Renal cortical epithelial cell (primary cell): ENCODE measurements around the gene CTNNA3. TPM values are rescaled to one million over a fixed set of nuclear protein-coding genes. Genes with fewer than 3 reads are reported as not detected.

Experiments
- DNase-seq: peaks from one replicate; pipeline ENCODE4 v3.0.0-alpha.2; 2011; ENCODE audit warnings: low read depth
- total RNA-seq: library from RNA; depleted of rRNA; stranded (reverse); fragments of >200 nt; gene quantifications from 2 replicates; pipeline ENCODE4 v1.2.3, GENCODE V29; 2014

CTNNA3 gene
- total RNA-seq, 1 donor from 2014 or later: under 0.01 TPM

DNA sequence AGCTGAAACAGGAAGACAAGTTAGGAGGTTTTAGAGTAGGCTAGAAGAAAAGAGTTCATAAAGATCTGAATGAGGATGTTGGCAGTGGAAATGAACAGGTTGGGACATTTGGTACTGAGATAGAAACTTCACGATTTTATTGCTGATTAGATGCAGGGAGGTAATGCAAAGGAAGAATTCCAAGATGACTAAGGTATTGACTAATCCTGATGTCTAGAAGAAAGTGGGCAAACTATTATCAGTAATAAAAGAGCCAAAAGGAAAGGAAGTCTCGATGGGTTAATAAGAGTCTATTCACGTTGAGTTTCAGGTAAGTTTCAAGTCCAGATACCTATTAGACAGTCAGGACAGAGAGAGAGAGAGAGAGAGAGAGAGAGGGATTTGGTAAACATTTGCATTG lies 1401.5 kb downstream of the CTNNA3 start:
- DNase-seq: no peak

DNA sequence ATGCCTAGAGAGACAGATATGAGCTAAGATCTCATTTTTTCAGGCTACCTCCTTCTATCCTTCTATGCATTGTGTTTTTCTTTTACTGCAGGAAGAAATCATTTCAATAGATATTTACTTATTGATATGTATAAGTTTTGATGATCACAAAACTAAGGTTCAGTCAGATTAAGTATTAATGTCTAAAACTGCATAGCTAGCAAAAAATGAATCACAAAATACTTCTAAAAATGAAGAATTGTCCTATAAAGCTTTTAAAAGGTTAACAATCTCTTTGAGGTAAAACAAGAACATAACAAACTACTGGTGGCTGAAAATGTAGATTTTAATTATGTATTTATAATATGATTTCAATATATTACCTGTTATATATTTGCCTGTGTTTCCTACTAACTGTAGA lies 1403.1 kb downstream of the CTNNA3 start:
- no peak for DNase-seq

DNA sequence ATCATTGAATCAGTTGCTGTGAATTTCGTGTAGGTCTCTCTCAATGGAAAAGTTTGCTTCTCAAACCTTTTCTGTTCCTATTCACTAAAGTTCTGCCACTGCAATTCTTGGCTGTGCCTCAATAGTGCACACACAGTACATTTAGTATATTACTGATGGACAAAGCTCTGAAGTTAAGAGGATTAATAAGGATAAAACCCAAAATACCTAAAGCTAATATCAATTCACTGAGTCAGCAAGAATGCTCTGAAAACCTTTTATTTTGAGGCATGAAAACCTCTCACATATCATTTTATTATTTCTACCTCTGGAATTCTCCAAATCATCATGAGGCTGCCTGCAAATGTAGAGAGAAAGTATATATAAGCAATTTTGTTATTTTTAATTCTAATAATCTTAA lies 1403.5 kb downstream of the CTNNA3 start:
- DNase-seq: no peak

DNA sequence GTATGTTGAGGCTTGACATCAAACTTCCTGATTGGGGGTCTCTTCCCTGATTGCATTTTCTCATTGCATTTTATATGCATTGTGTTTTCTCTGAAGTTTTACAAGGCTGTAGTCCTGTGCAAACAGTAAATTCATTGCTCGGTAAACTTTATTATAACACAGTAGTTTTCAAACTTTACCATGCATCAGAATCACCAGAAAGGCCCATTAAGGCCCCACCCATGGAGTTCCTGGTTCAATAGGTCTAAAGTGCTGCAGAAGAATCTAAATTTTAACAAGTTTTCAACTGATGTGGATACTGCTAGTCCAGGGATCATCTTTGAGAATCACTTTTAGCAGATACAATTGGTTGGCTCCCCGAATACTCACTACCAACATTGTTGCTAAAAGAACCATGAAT lies 1404.9 kb downstream of the CTNNA3 start:
- DNase-seq: no peak

DNA sequence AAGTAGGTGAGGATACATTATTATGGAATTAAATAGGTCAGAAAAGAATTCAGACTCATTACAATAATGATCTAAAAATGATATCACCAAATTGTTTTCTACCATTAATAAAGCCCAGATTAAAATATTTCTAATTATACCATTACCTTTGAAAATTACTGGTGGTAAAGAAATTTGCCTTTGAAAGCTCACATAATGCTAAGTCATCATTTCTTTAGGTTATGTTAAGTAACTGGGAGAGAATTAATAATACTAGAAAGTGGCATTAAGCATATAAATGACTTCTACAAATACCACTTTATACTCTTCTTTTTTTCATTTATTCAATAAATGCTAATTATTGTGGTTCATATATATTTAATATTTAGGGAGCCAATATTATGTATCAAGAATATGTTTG lies 1411.4 kb downstream of the CTNNA3 start:
- no peak for DNase-seq

DNA sequence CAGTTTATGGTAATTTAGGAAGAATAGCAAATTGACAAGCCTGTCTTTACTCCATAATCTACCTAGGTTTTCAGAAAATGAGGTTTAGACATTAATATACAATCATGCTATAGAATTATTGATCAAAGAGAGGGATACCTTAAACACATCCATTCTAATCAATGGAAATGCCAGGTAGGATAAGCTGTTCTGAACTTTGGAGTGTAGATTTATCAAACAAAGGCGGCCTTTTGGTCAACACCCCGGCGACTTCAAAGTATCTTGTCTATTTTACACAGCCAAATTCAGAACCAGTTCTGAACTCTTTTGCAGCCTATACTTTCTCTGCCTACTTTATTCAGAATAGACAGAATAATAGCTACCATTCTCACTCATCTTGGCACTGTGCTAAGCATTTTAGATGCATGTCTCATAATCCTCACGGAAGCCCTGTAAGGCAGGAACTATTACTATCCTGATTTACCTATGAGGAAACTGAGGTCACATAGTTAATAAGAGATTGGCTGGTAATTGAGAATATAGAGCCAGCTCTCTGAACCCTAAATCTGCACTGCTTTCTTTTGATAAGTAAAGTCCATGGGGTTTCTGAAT lies 1412.0 kb downstream of the CTNNA3 start:
- no peak for DNase-seq

DNA sequence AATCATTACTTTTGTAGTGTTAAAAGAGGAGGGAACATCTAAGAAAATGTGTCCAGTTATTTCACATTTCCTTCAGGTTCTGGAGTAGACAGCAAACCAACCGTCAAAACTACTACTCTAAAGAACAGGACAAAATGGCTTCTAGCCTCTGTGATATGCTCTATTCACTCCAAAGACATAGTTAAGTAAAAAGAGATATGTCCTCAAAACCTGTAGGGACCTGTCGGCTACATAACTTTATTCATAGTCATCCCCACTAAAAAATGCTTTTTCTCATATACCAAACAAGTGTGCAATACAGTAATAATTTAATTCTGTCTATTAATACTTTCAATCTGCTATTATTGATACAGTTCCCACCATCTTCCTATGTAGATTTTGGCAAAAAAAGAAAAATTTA lies 1412.9 kb downstream of the CTNNA3 start:
- no peak for DNase-seq

DNA sequence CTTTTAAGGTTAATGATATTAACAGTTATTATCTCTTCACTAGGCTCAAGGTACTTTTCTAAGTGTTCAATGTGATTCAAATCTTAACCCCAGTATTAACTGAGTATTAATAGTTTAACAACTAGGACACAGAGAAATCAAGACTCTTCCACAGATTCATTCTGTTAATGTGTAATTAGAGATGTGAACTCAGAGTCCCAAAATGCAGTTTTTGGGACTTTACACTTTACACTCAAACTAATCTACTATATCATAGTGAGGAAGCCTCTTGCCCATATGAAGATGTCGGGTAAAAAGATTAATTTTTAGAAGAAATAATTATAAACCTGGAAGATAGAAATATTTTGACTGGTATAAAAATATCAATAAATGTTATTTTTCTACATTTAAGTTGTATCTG lies 1414.7 kb downstream of the CTNNA3 start:
- DNase-seq: no peak

DNA sequence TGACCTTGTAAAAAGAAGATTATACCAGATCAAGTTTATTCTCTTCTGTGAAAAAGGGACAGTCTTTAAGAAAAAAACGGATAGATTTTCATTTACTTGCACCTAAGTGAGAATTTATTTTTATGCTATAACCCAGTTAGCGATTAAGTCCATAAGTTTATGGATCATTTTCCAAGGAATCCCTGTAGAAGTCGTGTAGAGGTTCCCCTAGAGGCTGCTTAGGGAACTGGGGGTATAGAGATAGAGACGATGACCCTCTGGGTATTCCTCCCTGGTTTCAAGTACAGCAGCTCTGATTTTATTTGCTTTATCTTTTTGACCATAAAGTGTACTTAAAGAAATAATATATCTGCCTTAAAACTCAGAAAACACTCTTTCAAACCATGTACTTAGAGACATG lies 1418.5 kb downstream of the CTNNA3 start:
- no peak for DNase-seq

DNA sequence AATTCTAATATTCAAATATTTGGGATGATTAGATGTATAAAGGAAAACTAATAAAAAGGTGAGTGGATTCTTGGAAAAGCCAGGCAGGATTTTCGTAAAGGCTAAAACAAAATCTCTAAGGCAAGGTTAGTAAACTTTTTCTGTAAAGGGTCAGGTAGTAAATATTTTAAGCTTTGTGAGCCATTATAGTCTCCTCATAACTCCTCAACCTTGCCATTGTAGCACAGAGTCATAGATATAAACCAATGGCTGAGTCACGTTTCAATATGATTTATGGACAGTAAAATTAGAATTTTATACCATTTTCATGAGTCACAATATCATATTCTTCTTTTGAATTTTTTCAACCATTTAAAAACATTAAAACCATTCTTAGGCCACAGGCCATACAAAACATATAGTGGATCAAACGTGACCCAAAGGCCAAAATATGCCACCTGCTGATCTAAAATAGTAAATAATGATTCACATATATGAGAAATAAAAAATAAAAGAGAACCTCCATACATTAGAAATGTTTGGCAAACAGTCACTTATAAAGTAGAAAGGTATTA lies 1422.0 kb downstream of the CTNNA3 start:
- no peak for DNase-seq

DNA sequence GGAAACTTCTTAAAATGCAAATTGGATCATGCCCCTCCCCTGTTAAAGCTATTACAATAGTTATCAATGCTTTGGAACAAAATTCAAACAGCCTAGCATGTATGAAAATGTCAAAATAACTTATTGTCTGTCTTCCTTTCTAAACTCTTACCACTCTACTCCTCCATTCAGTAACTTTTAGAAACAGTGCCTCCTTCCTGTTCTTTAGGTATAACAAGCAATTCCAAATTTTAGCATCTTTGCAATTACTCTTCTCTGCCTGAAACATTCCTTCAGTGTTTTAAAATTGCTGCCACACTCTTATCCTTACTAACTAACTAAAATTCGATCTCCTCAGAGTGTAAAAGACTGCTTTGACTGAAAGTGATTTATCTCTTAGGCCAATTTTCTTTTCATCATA lies 1430.6 kb downstream of the CTNNA3 start:
- no peak for DNase-seq

DNA sequence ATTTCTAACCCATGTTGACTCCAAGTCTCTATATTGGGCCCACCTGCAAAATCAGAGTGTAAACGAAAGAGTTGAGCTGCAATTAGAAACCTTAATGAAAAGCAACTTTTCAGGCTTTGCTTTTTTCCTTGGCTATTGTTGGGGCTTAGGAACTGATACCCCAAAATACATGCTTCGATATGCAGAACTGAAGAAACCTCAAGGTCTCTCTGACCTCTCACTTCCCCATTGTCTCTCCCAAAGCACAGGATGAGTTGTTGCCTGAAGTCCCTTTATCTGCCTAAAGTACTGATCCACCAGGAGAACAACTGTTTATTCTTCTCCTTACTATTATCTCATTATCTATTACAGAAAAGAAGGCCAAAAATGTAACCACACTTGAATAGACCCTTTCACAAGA lies 1436.2 kb downstream of the CTNNA3 start:
- DNase-seq: no peak

DNA sequence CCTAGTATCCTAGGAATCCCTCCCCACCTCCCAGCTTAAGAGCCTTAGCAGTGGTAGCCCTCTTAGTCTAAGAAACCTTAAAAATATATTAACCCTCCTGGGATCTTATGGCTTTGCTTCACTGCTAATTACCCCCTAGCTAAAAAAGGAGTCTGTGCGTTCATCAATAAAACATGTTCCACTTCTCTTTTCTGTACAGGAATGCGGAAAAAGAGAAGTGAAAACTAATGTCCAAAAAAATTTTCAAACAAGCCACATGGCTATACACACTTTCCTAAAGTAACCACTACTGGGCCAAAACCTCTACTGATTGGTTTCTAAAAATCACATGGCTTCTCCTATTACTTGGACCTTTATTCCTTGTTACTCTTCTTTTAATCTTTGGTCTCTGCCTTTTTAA lies 1437.3 kb downstream of the CTNNA3 start:
- DNase-seq: no peak

DNA sequence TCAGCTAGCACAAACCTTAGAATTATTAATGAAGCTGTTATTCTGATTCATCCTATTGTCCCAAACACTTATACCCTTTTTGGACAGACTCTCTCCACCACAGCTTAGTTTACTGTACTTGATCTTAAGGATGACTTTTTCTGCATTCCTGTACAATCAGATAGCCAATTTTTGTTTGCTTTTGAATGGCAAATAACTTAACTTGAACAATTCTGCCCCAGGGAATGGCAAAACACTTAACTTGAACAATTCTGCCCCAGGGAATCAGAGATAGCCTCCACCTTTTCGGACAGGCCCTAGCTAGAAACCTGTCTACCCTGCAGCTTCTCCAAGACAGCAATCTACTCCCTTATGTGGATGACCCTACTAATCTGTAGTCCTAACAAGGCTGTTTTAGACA lies 1438.2 kb downstream of the CTNNA3 start:
- no peak for DNase-seq

DNA sequence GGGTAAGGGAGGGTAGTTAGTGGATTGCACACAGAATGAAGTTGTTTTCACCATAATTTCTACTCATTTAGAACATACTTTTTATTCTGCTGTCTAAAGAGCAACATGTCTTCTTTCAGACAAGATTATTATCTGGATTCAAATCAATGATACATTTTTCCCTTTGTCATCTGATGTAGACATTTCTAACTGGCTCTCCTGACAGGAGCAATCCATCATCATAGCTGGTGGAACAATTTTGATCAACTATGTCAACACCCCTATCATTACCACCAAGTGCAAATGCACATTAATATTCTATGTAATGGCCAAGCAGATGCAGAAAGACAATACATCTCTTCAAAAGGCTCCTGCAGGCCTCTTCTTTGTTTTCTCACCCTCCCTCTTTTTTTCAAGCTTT lies 1443.0 kb downstream of the CTNNA3 start:
- no peak for DNase-seq

DNA sequence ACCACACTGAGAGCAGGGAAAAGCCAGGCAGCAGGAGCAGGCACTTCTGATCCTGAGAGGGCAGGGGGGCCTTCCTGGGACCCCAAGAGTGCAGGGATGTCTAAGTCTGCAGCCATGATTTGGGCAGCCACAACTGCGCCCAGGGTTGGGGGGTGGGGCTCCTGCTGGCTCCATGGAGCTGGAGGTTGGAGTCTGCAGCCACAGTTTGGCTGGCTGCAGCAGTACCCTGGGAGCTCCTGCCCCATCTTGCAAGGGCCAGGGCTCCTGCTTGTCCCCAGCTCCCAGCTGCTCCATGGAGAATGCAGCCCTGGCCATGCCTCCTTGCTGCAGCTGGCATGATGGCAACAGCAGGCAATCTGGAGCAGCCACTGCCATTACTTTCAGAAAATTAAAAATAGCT lies 1449.8 kb downstream of the CTNNA3 start:
- DNase-seq: no peak

DNA sequence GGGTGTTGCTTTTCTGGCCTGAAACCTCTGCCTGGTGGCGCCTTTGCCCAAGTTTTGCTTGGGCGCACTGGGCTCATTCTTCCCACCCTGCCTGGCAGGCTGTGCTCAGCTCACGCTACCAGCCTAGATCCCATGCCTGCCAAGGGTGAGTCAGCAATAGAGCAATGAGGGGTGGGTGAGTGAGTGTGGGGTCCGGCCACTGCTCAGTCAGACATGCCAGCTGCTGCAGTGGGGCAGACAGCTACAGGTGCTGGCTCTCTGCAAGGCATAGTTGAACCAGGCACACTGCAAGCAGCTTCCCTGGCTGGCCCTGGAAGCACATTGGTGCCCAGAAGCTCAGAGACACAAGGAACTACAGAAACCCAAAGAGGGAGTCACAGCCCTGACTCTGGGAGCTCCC lies 1451.0 kb downstream of the CTNNA3 start:
- no peak for DNase-seq

DNA sequence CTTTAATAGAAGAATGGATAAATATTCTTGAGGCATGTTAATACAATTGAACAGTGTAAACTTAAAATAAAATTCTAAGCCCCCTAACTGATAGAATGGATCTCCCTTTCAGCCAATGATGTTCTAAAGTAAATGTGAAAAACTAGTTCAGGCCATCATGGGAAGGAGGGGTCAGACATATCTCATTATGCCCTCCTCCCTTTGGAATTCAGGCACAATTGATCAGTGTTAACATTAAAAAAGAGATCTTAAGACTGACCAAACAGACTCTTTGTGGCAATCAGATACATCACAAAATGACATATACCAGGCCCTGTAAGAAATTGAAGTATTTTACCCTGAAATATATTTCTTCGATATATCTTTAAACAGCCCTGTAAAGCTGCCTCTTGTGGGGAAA lies 1453.1 kb downstream of the CTNNA3 start:
- no peak for DNase-seq

DNA sequence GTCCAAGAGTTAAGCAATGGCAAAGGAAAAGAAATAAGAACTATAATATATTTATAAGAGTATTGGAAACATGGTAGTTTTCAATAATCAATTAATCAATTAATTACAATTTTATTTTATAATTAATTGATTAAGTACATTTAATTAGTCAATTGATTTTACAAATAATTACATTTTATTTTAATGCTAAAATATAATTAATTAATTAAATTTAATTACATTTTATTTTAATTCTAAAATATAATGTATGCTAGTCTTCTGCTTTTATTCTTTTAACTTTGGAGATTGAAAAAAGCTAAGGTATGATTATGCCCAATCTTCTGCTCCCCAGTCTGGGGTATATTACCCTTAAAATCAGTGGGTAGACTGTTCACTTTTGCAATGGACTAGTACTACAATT lies 1456.9 kb downstream of the CTNNA3 start:
- DNase-seq: no peak

DNA sequence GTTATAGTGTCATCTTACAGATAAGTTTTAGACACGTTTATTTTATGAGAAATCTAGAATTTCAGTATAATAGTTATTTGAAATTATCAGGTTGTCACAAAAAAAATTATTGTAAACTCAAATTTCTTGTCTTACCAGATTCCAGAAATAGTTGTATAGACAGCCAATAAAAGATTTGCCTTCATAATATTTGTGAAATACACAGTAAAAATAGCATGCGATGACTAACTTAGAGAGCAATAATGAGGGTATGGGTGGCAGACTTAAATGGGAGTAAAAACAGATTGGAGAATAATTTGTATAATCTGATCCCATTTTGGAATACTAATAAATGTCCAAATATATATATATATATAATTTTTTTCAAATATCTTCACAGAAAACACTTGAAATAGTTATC lies 1457.7 kb downstream of the CTNNA3 start:
- no peak for DNase-seq

DNA sequence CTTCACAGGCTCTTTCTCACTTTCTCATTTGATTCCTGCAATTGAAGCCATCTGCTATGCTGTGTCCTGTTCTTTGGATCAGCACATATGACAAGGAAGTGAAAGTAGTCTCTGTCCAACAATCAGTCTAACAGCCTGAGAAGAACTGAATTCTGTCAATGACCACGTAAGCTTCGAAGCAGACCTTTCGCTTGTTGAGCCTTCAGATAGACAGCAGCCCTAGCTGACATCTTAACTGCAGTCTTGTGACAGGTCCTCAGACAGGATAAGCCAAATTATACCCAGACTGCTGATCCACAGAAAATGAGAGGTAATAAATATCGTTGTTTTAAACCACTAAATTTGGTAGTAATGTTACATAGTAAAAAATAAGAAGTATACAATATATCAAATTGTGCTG lies 1461.1 kb downstream of the CTNNA3 start:
- DNase-seq: no peak

DNA sequence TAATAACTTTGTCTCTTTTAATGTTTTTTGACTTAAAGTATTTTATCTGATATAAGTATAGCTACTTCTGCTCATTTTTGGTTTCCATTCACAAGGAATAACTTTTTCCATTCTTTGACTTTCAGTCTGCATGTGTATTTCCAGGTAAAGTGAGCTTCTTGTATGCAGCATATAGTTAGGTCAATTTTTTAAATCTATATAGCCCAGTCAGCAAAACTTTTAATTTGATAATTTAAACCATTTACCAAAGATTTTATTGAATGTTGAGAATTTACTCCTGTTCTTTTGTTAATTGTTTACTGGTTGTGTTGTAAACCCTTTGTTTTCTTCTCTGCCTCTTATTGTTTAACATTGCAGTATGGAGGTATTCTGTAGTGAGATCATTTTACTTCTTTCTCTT lies 1467.1 kb downstream of the CTNNA3 start:
- no peak for DNase-seq

DNA sequence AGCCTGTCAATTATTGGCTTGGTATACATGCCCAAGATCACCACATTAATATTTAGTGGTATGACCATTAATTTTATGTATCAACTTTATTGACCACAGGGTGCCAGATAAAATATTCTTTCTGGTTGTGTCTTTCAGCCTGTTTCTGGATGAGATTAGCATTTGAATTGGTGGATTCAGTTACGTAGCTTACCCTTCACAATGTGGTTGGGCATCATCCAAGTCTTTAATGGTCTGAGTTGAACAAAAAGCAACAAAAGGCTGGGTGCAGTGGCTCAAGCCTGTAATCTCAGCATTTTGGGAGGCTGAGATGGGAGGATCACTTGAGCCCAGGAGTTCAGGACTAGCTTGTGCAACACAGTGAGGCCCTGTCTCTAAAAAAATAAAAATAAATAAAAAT lies 1472.3 kb downstream of the CTNNA3 start:
- DNase-seq: no peak

DNA sequence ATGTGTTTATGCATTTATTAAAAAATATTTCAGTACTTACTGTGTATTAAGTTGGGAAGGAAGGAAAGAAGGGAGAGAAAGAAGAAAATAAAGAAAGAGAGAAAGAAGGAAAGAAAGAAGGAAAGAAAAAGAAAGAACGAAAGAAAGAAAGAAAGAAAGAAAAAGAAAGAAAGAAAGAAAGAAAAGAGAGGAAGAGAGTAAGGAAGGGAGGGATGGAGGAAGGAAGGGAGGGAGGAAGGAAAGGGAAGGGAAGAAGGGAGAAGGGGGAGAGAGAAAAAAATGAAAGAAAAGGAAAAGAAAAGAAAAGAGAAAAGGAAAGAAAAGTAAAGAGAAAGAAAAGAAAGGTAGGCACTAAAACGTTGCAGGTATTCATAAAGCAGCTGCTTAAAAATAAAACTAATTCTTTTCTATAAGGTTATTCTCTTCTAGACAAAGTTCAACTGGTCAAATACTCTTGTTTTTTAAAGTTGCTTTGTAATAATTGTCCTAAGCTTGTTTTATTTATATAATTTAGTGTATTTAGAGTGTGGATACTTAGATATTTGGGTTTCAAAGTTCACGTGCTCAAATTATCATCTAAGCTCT lies 1473.4 kb downstream of the CTNNA3 start:
- DNase-seq: no peak
